A673 (cell line): Measurements from ENCODE around the gene SPINK2.

Source experiments
- CTCF ChIP-seq: fragments of 300-800, 200-600 bp; sonication (generic); conservative IDR thresholded peaks from 2 replicates; pipeline ENCODE4 v1.5.1; 2017; ENCODE audit warnings: low read depth, mild to moderate bottlenecking, antibody characterized with exemption, low read length, moderate library complexity, mixed read lengths
- EZH2 ChIP-seq: fragments of 200-600 bp; sonication (generic); IDR thresholded peaks from 2 replicates; pipeline ENCODE4 v1.6.1; 2017; ENCODE audit warnings: borderline replicate concordance, low read depth, mild to moderate bottlenecking, mixed read lengths, antibody characterized with exemption, low read length; ENCODE audit not compliant: poor library complexity, severe bottlenecking

GRCh38 chr4:56870946-56871345 is 49.4 kb upstream of the SPINK2 start:
- TF ChIP-seq CTCF (no peak), EZH2 (no peak)
